Activated CD4-positive, alpha-beta T cell treated with anti-CD3 and anti-CD28 coated beads, Interleukin-2, amount 10 ng/mL, durations not matched to agents 7 days and 5 days (primary cell): ENCODE measurements around the gene MYBPC3. TPM values are rescaled to one million over a fixed set of nuclear protein-coding genes. Genes with fewer than 3 reads are reported as not detected.

ENCODE experiments used
- CTCF ChIA-PET: fragments of 350-600 bp; sonication (Branson Sonifier 250); formaldehyde crosslinking; loops from one replicate; lab custom pipeline; 2021; ENCODE audit warnings: antibody characterized with exemption; lab: Charles Lee
- POLR2A ChIA-PET: fragments of 350-600 bp; sonication (Branson Sonifier 250); formaldehyde crosslinking; loops from one replicate; lab custom pipeline; 2021; ENCODE audit warnings: antibody characterized with exemption; lab: Charles Lee
- DNase-seq: peaks from one replicate; pipeline ENCODE4 v3.0.0-alpha.2; 2020
- H3K27ac Mint-ChIP-seq: one replicate; pipeline ENCODE4 v1.8.0; 2021; ENCODE audit warnings: mild to moderate bottlenecking, moderate library complexity, mixed read lengths
- H3K27me3 Mint-ChIP-seq: one replicate; pipeline ENCODE4 v1.8.0; 2021; ENCODE audit warnings: mixed read lengths
- H3K36me3 Mint-ChIP-seq: one replicate; pipeline ENCODE4 v1.8.0; 2021; ENCODE audit warnings: low read depth, mixed read lengths
- H3K4me1 Mint-ChIP-seq: one replicate; pipeline ENCODE4 v1.8.0; 2021; ENCODE audit warnings: mixed read lengths
- H3K4me3 Mint-ChIP-seq: one replicate; pipeline ENCODE4 v1.8.0; 2021; ENCODE audit warnings: mild to moderate bottlenecking, moderate library complexity, mixed read lengths
- H3K9me3 Mint-ChIP-seq: one replicate; pipeline ENCODE4 v1.8.0; 2021; ENCODE audit warnings: mixed read lengths
- total RNA-seq, 2 experiments: library from RNA; stranded (reverse); gene quantifications; one replicate each; pipeline ENCODE4 v1.2.3, GENCODE V29; 2021

MYBPC3 gene
- total RNA-seq, 2 experiments from 2014 or later: not detected

GRCh38 chr11:47366020-47366490, 13.6 kb upstream of the MYBPC3 start:
- Mint-ChIP-seq H3K36me3 (no peaks in the 10 kb centered on the region), H3K4me3 (no peak overlapping the region), H3K9me3 (no peaks in the 10 kb centered on the region), H3K4me1 (peaks cover 7% of the 10 kb centered on the region), H3K27ac (no peak overlapping the region), H3K27me3 (peaks cover 3% of the 10 kb centered on the region)
- POLR2A ChIA-PET: no interaction called here
- CTCF ChIA-PET: no interaction called here
- no peak for DNase-seq

- POLR2A ChIA-PET: no interaction called here
- Mint-ChIP-seq H3K9me3 (no peaks in the 10 kb centered on the region), H3K4me1 (peaks cover 12% of the 10 kb centered on the region), H3K4me3 (no peak overlapping the region), H3K36me3 (no peaks in the 10 kb centered on the region), H3K27me3 (peaks cover 3% of the 10 kb centered on the region), H3K27ac (no peak overlapping the region)
- DNase-seq: no peak
- CTCF ChIA-PET: interaction anchor here (0.6 to 2.2 kb wide), 2 partner anchors 12 to 66 kb away, joined by 3 to 13 read pairs; no protein-coding TSS in a partner anchor
Measured at GRCh38 chr11:47361419-47361818, 8.9 kb upstream of the MYBPC3 start.

GRCh38 chr11:47360341-47360740, 7.8 kb upstream of the MYBPC3 start:
- no peaks in the 10 kb centered on the region for H3K9me3 Mint-ChIP-seq
- ChIA-PET POLR2A (interaction anchor here (0.6 kb wide), 1 partner anchor 146 kb away, joined by 3 read pairs; the partner anchor contains the start of gene DDB2), CTCF (interaction anchor here (0.7 to 2.2 kb wide), 3 partner anchors 10 to 1106 kb away, joined by 3 to 13 read pairs (median 6); no protein-coding TSS in a partner anchor)
- H3K4me3 Mint-ChIP-seq: no peak overlapping the region
- no peaks in the 10 kb centered on the region for H3K36me3 Mint-ChIP-seq
- H3K27ac Mint-ChIP-seq: no peak overlapping the region
- DNase-seq: no peak
- no peaks in the 10 kb centered on the region for H3K27me3 Mint-ChIP-seq
- peaks cover 12% of the 10 kb centered on the region for H3K4me1 Mint-ChIP-seq

DNA sequence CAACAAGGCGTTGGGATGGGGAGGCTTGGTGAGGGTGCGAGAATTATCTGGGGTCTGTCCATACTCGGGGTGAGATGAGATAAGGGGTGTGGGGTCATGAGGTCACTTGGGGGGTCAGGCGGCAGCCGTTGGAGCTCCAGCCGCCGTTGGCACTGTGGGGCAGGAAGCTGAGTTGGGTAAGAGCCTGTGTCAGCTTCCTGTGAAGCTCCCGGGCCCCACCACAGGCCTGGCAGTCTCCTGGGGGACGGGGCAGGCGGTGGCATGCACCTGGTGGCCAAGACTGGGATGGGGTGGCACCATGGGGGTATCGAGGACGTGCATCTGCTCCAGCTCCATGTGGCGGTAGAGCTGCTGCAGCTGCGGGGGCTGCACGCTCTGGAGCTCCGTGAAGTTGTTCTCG, 7.1 kb upstream of the MYBPC3 start:
- Mint-ChIP-seq H3K27me3 (no peaks in the 10 kb centered on the region), H3K9me3 (no peaks in the 10 kb centered on the region), H3K4me3 (no peak overlapping the region), H3K36me3 (no peaks in the 10 kb centered on the region), H3K4me1 (peaks cover 12% of the 10 kb centered on the region), H3K27ac (peak overlapping the region; percentile 47)
- ChIA-PET CTCF (interaction anchor here (0.8 to 2.2 kb wide), 4 partner anchors 10 to 63 kb away, joined by 3 to 13 read pairs (median 5); no protein-coding TSS in a partner anchor), POLR2A (no interaction called here)
- no peak for DNase-seq

GRCh38 chr11:47359162-47359561, 6.7 kb upstream of the MYBPC3 start:
- ChIA-PET POLR2A (no interaction called here), CTCF (interaction anchor here (0.8 to 2.2 kb wide), 4 partner anchors 9 to 63 kb away, joined by 3 to 13 read pairs (median 5); no protein-coding TSS in a partner anchor)
- no peaks in the 10 kb centered on the region for H3K36me3 Mint-ChIP-seq
- H3K4me3 Mint-ChIP-seq: no peak overlapping the region
- H3K27me3 Mint-ChIP-seq: no peaks in the 10 kb centered on the region
- peaks cover 12% of the 10 kb centered on the region for H3K4me1 Mint-ChIP-seq
- peak overlapping the region; percentile 82 for H3K27ac Mint-ChIP-seq
- no peak for DNase-seq
- no peaks in the 10 kb centered on the region for H3K9me3 Mint-ChIP-seq

- no peak for DNase-seq
- no peaks in the 10 kb centered on the region for H3K9me3 Mint-ChIP-seq
- POLR2A ChIA-PET: no interaction called here
- CTCF ChIA-PET: interaction anchor here (1.7 kb wide), 1 partner anchor 9 kb away, joined by 6 read pairs; no protein-coding TSS in a partner anchor
- H3K4me3 Mint-ChIP-seq: no peak overlapping the region
- no peaks in the 10 kb centered on the region for H3K27me3 Mint-ChIP-seq
- no peaks in the 10 kb centered on the region for H3K36me3 Mint-ChIP-seq
- no peak overlapping the region for H3K27ac Mint-ChIP-seq
- peaks cover 12% of the 10 kb centered on the region for H3K4me1 Mint-ChIP-seq
Measured at GRCh38 chr11:47358731-47359051, 6.2 kb upstream of the MYBPC3 start.

- H3K4me1 Mint-ChIP-seq: peaks cover 12% of the 10 kb centered on the region
- H3K27ac Mint-ChIP-seq: no peak overlapping the region
- no peaks in the 10 kb centered on the region for H3K27me3 Mint-ChIP-seq
- H3K4me3 Mint-ChIP-seq: no peak overlapping the region
- ChIA-PET CTCF (no interaction called here), POLR2A (no interaction called here)
- H3K9me3 Mint-ChIP-seq: no peaks in the 10 kb centered on the region
- no peak for DNase-seq
- no peaks in the 10 kb centered on the region for H3K36me3 Mint-ChIP-seq
Measured at GRCh38 chr11:47357985-47358730, 5.7 kb upstream of the MYBPC3 start.

- no peak overlapping the region for H3K4me3 Mint-ChIP-seq
- DNase-seq: no peak
- ChIA-PET POLR2A (no interaction called here), CTCF (no interaction called here)
- H3K27me3 Mint-ChIP-seq: no peaks in the 10 kb centered on the region
- no peak overlapping the region for H3K27ac Mint-ChIP-seq
- no peaks in the 10 kb centered on the region for H3K36me3 Mint-ChIP-seq
- peaks cover 12% of the 10 kb centered on the region for H3K4me1 Mint-ChIP-seq
- H3K9me3 Mint-ChIP-seq: no peaks in the 10 kb centered on the region
Measured at GRCh38 chr11:47356998-47357329, 4.5 kb upstream of the MYBPC3 start.

DNA sequence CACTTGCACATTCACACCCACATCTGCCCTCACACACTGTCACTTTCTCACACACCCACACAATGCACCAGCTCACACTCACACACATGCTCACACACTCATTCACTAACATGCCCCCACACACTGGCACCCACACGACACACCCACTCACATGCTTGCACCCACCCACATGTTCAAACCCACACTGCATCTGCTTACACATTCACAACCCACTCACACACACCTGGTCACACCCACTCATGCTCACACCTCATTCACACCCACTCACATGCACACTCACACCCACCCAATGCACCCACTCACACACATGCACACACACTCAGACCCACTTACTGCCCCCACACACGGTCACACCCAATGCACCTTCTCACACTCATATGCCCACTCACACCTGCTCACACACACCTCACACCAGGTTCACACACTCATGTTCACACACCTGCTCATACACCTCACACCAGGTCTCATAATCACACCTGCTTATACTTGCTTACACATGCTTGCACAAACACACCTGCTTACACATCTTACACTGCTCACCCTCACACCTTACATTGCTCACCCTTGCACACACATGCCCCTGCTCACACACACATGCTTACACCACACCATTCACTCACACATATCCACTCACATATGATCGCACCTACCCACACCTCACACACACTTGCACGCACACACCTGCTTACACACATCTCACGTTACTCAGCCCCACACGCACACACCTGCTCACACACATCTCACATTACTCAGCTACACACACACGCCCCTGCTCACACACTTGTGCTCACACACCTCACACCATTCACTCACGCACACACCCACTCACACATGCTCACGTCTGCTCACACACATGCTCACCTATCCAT, 3.9 kb upstream of the MYBPC3 start:
- ChIA-PET POLR2A (no interaction called here), CTCF (no interaction called here)
- Mint-ChIP-seq H3K27me3 (no peaks in the 10 kb centered on the region), H3K4me3 (no peak overlapping the region), H3K9me3 (no peaks in the 10 kb centered on the region), H3K4me1 (peaks cover 12% of the 10 kb centered on the region), H3K27ac (no peak overlapping the region), H3K36me3 (no peaks in the 10 kb centered on the region)
- no peak for DNase-seq

GRCh38 chr11:47355283-47356128, 3.0 kb upstream of the MYBPC3 start:
- CTCF ChIA-PET: interaction anchor here (0.6 kb wide), 2 partner anchors 8 to 261 kb away, joined by 3 to 5 read pairs; no protein-coding TSS in a partner anchor
- no peak overlapping the region for H3K4me3 Mint-ChIP-seq
- DNase-seq: peak; percentile 28
- POLR2A ChIA-PET: no interaction called here
- no peaks in the 10 kb centered on the region for H3K36me3 Mint-ChIP-seq
- no peak overlapping the region for H3K27ac Mint-ChIP-seq
- H3K4me1 Mint-ChIP-seq: peaks cover 11% of the 10 kb centered on the region
- H3K9me3 Mint-ChIP-seq: no peaks in the 10 kb centered on the region
- H3K27me3 Mint-ChIP-seq: no peaks in the 10 kb centered on the region

DNA sequence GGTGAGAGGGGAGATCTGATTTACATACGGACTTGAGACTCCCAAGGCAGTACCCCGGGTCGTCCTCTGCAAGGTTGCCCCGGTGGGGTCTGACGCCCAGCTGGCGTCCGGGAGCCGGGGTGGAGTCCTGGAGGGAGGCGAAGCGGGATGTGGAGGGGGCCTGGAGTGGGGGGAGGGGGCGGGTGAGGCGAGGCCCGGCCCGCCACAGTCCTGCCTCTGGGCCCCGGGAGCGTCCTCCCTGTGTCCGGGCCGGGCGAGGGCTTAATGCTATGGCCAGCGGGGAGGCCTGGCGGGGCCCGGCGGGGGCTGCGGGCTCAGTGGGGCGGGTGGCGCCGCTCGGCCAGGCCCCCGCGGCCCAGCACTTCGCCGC, 2.4 kb upstream of the MYBPC3 start:
- H3K4me3 Mint-ChIP-seq: no peak overlapping the region
- ChIA-PET POLR2A (no interaction called here), CTCF (interaction anchor here (0.6 kb wide), 2 partner anchors 8 to 261 kb away, joined by 3 to 5 read pairs; no protein-coding TSS in a partner anchor)
- no peaks in the 10 kb centered on the region for H3K36me3 Mint-ChIP-seq
- H3K4me1 Mint-ChIP-seq: peaks cover 8% of the 10 kb centered on the region
- no peak overlapping the region for H3K27ac Mint-ChIP-seq
- no peak for DNase-seq
- H3K27me3 Mint-ChIP-seq: no peaks in the 10 kb centered on the region
- no peaks in the 10 kb centered on the region for H3K9me3 Mint-ChIP-seq
